Head of caudate nucleus (tissue), 42 donors: ENCODE results near the gene ADAMTS16.
"Not testable (repeated sequence)": the region's sequence is repeated elsewhere in the genome, so short reads cannot be mapped to it uniquely, and the experiment has no call there.

Experiments
- DNase-seq, 42 donors: peaks; one replicate each; pipeline versions ENCODE4 v3.0.0 to v3.0.0-alpha.2; 2020 to 2021; ENCODE audit warnings: mixed read lengths in 7 of 42
- intact Hi-C: fragments of 100-400 bp; cut with DNase I; formaldehyde crosslinking; loops from one replicate; pipeline ENCODE4 v1.15.0; 2022

The ADAMTS16 gene, protein sequence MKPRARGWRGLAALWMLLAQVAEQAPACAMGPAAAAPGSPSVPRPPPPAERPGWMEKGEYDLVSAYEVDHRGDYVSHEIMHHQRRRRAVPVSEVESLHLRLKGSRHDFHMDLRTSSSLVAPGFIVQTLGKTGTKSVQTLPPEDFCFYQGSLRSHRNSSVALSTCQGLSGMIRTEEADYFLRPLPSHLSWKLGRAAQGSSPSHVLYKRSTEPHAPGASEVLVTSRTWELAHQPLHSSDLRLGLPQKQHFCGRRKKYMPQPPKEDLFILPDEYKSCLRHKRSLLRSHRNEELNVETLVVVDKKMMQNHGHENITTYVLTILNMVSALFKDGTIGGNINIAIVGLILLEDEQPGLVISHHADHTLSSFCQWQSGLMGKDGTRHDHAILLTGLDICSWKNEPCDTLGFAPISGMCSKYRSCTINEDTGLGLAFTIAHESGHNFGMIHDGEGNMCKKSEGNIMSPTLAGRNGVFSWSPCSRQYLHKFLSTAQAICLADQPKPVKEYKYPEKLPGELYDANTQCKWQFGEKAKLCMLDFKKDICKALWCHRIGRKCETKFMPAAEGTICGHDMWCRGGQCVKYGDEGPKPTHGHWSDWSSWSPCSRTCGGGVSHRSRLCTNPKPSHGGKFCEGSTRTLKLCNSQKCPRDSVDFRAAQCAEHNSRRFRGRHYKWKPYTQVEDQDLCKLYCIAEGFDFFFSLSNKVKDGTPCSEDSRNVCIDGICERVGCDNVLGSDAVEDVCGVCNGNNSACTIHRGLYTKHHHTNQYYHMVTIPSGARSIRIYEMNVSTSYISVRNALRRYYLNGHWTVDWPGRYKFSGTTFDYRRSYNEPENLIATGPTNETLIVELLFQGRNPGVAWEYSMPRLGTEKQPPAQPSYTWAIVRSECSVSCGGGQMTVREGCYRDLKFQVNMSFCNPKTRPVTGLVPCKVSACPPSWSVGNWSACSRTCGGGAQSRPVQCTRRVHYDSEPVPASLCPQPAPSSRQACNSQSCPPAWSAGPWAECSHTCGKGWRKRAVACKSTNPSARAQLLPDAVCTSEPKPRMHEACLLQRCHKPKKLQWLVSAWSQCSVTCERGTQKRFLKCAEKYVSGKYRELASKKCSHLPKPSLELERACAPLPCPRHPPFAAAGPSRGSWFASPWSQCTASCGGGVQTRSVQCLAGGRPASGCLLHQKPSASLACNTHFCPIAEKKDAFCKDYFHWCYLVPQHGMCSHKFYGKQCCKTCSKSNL

DNA sequence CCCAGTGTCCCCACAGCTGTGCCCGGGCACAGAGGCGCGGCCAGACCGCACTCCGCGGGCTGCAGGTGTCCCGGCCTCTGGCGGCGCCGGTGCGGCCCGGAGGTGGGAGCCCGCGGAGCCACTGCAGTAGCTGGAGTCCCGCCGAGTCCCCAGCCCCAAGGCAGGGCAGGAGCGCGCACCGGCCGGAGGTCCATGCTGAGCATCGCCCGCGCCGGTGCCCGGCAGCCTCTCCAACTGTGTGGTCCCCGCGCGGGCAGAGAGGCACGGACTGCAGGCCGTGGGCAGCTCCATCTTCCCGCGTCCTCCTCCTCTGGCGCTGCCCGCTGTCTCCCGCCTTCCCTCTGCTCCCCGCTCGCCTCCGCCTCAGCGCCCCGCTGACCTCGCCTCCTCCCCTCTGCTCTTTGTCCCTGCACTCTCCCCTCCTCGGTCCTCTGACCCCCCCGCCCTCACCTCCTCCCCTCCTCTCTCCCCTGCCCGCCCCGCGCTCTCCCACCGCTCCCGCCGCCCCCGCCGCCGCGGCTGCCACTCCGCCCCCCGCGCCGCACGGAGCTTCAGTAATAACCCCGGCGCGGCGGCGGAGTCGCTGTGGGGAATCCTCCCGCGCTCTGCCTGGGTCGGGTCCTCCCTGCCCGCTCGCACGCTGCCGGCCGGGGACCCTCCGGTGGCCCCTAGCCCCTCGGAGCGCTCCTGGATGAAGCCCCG is at the start of gene ADAMTS16:
Gene ADAMTS16 (plus strand): TSS at position 554 of the 702 bp plus-strand sequence. CDS start 138 bp downstream, at position 692.
- intact Hi-C loops: no loop called here

DNA sequence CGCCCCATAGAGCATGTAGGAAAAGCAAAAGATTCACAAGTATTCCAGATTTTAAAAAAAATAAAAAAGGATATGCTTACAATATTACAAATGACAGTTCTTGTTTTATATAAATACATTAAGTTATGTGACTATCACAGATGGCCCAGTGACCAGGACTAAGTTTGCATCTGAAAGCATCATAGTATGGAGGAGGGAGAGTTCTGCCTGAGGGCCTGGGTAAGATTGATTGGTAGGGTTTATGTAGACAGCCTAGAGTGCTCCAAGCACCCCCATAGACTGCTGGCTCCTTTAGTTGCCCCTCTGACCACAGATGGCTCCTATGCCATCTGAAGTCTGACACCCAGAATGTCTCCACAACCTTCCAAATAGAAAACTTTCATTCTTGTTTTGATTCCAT is 48.0 kb upstream of the ADAMTS16 start:
- intact Hi-C loops: no loop called here
- DNase-seq: no peak

More for the DNA sequence above, at the start of gene ADAMTS16:
- peak in 25 of 42 donors; percentile 11 to 71 (median 35) for DNase-seq

DNA sequence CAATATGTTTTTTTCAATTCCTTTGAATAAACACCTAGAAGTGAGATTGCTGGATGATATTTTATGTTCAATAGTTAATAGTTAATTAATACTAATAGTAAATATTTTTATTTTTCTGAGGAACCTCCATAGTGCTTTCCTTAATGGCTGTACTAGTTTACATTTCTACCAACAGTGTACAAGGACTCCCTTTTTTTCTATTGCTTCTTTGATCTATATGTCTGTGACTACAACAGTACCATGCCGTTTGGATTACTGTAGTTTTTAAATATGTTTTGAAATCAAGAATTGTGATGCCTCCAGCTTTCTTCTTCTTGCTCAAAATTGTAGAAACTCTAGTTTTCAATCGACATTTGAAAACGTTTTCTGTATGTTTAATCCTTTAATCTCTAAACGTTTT is 39.5 kb upstream of the ADAMTS16 start:
- intact Hi-C loops: no loop called here
- DNase-seq: no peak

DNA sequence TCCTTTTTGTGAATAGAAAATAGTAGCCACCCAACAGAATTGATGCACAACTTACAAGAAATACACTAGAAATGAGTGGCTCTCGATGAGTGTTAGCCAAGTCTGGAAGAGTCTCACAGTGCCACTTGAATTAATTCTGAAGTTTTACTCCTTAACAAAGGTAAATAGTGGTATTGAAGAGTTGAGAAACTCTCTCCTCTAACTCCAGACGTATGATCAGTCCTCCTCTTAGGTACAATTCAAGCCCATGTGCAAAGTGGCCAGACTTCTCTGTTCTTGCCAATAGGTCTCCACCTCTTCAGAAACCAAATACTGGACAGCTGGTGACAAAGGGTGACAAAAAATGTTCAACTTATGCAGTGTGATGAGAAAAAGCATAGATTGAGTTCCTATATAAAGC is 38.5 kb upstream of the ADAMTS16 start:
- intact Hi-C loops: no loop called here
- DNase-seq: no peak

DNA sequence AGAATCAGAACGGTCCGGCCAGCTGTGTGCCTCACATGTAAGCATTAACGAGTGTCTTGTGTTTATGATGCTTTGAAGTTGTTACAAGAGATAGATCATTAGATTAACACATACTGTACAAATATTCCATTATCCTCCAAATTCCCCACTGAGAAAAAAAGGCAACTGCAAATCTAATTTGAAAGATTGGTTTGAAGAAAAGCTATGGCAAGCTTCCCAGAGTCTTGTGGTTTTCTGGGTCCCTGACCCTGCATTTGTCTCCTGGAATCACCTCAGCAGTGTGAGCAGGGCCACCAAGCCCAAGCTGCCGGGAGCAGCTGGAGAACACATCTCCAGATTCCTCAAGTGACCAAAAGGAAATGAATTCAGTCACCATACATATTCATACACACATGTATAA is 36.9 kb upstream of the ADAMTS16 start:
- intact Hi-C loops: no loop called here
- DNase-seq: no peak

DNA sequence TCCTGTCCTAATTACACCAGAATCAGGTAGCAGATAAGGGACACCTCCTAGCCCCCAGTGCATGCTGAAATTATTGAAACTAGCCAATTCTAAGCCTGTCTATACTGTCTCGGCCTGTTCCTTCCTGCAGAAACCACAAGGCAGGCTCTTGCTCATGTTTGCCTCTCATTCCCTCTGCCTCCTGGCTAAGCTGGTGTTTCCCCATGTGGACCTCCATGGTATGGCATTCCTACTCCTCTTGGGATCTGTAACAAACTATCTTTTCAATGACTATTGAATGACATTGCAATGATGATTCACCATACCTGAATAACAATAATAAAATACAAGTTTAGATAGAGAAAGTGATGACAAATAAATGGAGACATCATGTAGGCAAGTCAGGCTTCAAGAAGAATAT is 35.6 kb upstream of the ADAMTS16 start:
- intact Hi-C loops: no loop called here
- DNase-seq: no peak

DNA sequence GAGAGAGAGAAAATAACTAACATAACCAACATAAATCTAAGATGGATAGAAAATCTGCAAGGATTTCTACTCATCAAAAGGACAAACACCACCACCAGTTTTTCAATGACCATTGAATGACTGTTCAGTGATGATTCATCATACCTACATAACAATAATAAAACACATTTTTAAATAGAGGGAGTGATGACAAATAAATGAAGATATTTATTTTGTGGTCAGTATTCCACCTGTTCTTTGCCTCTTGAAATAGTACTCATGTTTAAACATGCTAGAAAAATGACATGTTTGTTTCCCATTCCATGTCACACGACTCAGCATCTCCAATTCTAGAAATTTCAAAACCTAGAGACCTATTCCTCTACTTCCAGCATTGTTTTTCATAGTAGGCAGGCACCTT is 34.6 kb upstream of the ADAMTS16 start:
- intact Hi-C loops: no loop called here
- no peak for DNase-seq

DNA sequence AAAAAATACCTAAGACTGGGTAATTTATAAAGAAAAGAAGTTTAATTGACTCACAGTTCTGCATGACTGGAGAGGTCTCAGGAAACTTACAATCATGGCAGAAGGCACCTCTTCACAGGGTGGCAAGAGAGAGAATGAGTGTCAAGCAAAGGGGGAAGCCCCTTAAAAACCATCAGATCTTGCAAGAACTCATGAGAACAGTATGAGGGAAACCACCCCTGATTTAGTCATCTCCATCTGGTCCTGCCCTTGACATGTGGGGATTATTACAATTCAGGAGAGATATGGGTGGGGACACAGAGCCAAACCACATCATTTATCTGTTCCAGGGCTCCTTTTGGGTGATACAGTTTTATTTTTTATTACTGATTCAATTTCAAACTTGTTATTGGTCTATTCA is 23.2 kb upstream of the ADAMTS16 start:
- intact Hi-C loops: no loop called here
- no peak for DNase-seq

DNA sequence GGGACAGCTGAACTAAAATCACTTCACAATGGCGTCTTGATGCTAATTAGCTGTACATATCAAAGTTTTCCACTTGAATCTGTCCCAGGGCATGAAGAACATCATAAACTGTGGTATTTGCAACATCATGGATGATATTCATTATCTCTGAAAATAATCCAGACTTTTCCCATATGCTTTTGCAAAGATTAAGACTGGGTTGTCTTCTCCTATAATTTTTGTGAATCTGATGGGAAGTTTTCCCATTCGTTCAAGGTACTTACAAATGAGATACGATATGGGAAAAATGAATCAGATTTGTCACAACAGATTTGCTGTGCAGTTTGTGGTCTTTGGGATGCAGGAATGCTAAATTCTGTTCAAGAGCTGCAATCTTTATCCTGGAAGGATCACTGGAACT is 17.4 kb upstream of the ADAMTS16 start:
- intact Hi-C loops: no loop called here
- no peak for DNase-seq

DNA sequence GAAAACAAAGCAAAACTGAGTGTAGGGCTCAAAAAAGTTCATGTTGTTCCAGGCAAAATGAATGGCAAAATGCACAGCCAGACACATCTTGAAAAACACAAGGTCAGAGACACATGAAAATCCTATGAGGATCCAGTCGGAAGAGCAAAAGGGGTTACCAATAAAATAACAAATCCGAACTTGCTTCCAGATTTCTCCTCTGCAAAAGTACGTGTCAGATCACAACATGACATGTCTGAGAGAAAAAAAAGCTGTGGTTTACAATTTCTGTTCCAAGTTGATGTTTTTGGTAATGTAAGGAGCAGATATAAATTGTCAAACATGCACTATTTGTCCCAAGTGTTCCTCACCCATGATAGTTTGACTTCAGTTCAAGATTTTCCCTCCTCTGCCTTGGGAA is 15.9 kb upstream of the ADAMTS16 start:
- DNase-seq: no peak
- intact Hi-C loops: no loop called here

DNA sequence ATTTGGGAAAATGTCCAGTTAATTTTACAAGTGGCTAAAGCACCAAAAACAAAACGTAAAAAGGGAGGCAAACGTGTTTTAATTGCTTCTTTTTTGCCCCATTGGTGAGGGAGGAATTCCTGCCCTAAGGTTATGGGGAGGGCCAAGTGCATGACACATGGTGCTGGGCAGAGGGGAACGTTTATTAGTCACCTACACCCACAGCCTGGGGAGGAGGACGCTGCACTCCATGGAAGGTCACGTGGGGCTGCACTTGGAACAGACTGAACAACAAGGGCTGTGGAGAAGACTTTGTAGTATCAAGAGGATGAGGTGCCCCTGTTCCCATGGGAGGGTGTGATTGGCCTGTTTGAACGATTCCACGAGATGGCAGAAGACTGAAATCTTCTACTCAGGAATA is 13.7 kb upstream of the ADAMTS16 start:
- intact Hi-C loops: no loop called here
- DNase-seq: no peak

DNA sequence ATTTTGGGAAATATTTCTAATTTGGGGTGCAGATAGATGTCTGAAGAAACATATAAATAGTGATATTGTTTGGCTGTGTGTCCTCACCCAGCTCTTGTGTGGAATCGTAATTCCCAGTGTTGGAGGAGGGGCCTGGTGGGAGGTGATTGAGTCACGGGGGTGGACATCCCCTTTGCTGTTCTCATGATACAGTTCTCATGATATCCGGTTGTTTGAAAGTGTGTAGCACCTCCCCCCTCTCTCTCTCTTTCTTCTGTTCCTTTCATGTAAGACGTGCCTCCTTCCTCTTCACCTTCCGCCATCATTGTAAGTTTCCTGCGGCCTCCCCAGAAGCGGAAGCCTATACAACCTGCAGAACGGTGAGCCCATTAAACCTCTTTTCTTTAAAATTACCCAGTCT is 11.4 kb upstream of the ADAMTS16 start:
- intact Hi-C loops: no loop called here

DNA sequence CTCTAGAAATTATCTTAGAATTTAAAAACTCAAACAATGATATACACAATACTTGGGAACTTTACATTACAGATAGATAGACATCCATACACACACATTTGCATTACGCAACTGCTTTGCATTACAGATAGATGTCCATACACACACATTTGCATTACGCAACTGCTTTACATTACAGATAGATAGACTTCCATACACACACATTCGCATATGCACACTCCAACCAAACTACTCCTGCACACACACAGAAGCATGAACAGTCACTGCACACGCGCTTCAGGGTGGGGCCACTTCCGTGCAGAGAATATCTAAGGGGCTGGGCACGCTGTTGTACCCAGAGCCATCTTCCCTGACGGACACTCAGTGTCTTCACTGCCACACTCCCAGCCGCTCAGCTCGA is 7.9 kb upstream of the ADAMTS16 start:
- no peak for DNase-seq
- intact Hi-C loops: no loop called here

More for the DNA sequence above, 11.4 kb upstream of the ADAMTS16 start:
- DNase-seq: no peak

DNA sequence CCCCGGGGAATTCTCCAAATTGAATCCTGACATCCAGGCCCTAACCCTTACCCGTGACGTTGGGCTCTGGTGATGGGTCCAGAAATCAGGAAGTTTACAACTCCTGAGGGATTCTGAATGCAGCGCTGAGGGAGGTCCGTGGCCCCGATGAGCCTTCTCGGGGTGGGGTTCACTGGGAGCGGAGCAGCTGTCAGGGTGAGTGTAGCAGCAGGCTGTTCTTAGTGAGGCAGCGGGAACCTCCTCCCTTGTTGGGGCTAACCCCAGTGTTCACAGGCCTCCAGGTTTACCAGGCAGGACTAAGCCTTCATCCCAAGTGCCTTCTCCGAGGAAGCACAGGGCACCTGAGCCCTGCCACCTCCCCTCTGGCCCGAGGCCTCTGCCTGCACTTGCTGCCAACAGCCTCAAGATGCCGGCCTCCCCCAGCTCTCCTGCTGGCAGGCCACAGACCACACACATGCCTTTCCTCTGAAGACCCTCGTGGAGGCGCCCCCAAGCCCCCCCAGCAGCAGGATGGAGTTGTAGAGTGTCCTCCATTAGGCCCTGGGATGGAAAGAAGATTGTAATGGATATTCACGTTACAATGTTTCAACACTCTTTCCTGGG is 7.3 kb upstream of the ADAMTS16 start:
- intact Hi-C loops: no loop called here
- no peak for DNase-seq

DNA sequence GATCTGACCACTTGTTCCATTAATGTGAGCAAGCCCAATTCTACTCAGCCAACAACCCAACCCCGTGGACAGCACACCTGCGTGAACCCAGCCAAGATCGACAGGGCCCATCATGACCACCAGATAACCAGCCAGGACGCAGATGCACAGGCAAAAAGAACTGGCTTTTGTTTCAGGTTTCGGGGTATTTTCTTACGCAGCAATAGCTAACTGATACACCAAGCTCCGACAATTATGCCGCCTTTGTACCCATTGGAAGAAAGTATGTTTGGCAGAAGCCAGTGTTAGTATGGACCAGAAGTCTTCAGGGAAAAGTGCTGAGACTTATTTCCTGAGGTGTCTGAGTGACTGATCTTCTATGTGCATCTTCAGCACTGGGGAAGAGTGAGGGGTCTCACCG is 6.0 kb upstream of the ADAMTS16 start:
- no peak for DNase-seq
- intact Hi-C loops: no loop called here

DNA sequence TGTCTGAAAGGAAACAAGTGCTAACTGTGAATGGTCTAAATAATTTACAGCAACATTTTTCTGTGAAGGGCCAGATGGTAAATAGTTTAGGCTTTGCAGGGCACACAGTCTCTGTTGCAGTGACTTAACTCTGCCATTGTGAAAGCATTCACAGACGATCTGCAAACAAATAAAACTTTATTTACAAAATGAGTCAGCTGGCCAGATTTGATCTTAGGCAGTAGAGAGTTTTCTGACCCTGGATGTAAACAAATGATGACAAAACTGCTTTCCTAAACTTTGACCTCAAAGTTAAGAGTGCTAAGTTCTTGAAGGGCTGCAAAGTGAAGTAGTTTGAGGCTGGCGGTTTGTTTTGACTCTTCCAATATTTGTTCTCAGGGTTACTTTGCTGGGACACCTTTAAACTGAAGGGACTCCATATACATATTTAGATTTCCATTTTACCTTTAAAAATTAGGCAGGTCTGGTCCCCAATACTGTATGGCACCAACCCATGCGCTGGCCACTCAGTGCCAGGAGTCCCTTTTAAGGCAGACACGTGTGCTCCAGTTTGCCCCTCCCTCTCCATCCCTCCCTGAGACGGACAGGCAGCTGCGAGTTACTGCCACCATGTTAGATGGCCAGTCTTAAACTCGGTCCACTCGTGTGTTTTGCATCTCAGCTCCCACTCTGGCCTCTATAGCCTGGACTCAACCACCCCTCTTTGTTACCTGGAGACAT is 4.0 kb upstream of the ADAMTS16 start:
- DNase-seq: no peak
- intact Hi-C loops: no loop called here

DNA sequence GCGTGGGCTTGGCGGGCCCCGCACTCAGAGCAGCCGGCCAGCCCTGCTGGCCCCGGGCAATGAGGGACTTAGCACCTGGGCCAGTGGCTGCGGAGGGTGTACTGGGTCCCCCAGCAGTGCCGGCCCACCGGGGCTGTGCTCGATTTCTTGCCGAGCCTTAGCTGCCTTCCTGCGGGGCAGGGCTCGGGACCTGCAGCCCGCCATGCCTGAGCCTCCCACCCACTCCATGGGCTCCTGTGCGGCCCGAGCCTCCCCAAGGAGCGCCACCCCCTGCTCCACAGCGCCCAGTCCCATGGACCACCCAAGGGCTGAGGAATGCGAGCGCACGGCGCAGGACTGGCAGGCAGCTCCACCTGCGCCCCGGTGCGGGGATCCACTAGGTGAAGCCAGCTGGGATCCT is 2.3 kb upstream of the ADAMTS16 start:
- intact Hi-C loops, DNase-seq: not testable (repeated sequence)

DNA sequence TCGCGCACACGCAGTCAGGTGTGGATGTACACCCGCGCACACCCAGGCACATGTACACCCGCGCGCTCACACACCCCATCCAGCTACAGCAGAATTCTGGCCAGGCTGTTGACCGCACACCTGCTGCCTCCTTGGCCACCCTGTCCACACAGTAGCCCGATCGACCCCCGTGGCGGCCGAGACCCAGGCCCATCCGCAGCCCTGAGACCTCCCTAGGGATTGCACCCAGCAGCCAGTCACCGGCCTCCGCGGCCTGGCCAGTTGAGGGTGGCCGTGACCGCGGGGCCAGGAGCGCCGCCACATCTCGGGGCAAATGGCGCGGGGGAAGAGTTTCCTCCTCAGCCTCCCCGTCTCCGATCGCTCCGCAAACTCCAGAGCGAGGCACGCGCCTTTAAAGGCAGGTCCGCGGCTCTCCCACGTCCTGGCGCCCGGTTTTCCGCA is 774 bp upstream of the ADAMTS16 start:
- no peak for DNase-seq
- intact Hi-C loops: no loop called here
